ENCODE measurements around the gene TSPAN7.

DNA sequence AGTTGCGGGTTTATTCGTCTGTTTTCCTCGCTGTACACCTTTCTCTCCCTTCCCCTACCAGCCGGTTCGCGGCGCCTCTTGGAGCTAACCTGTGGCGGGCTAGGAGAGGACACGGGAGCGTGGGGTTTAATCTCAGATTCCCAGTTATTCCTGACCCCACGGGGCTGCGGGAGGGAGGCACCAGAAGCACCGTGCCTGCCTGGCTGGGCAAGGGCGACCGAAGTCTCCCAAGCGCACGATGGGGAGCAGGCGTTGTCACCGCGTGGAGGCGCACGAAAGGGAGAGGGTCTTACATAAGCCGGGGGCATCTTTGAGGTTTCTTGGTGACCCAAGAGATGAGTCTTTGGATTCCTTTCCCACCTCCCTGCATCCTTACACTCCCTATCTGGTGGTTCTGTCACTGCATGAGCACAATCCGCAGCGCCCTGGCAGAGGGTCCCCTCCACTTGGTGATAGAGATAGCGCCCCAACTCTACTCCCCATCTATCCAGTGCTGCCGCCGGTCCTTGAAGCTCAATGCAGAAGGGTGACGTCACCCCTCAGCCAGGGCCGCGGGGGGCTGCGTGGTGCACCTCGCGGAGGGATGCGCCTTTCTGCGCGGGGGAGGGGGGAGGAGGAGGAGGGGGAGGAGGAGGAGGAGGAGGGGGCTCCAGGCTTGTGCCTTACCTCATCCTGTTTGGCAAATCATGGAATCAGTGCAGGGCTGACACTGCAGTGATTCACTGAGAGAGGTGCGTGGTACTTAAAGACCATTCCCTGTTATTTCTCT lies 793 bp downstream of the TSPAN7 start:
- TF ChIP-seq GATA1 (IDR thresholded peaks at IDR 0.05; ENCODE audit: low read depth, low read length) (no peak), POLR2A (IDR thresholded peaks at IDR 0.05; ENCODE audit: low read length) (no peak)
